HFFc6 (cell line): ENCODE results near the gene PNPLA2. TPM values are rescaled to one million over a fixed set of nuclear protein-coding genes. Genes with fewer than 3 reads are reported as not detected.

Experiments
- DNase-seq: peaks from one replicate; pipeline ENCODE4 v3.0.0-alpha.2; 2018
- H3K27ac Mint-ChIP-seq: 2 replicates; pipeline ENCODE4 v1.8.0; 2020; ENCODE audit warnings: mild to moderate bottlenecking, mixed read lengths
- H3K27me3 Mint-ChIP-seq: 2 replicates; pipeline ENCODE4 v1.8.0; 2021; ENCODE audit warnings: mild to moderate bottlenecking, moderate library complexity, mixed read lengths; ENCODE audit not compliant: insufficient read depth
- H3K36me3 Mint-ChIP-seq: 2 replicates; pipeline ENCODE4 v1.8.0; 2021; ENCODE audit warnings: low read depth, mixed read lengths
- H3K4me1 Mint-ChIP-seq: 2 replicates; pipeline ENCODE4 v1.8.0; 2020; ENCODE audit warnings: low read depth, mixed read lengths
- H3K4me3 Mint-ChIP-seq: 2 replicates; pipeline ENCODE4 v1.8.0; 2020; ENCODE audit warnings: mild to moderate bottlenecking, moderate library complexity, mixed read lengths
- H3K9me3 Mint-ChIP-seq: 2 replicates; pipeline ENCODE4 v1.8.0; 2020; ENCODE audit warnings: mild to moderate bottlenecking, mixed read lengths
- total RNA-seq, 6 experiments: library from RNA; stranded (reverse); fragmentation: NEBNext Ultra II Directional; extraction: Animal tissue kit (Norgen Biotek cat#: 25700); gene quantifications; 2 replicates in 1 of 6; 3 replicates in 5 of 6; pipeline ENCODE4 v1.2.3, GENCODE V29; 2021
- TF ChIP-seq, protein P1 (sequence below): fragments of 200-600 bp; sonication (generic); IDR thresholded peaks from 2 replicates; pipeline ENCODE4 v1.5.0; 2021; ENCODE audit warnings: antibody characterized with exemption, mild to moderate bottlenecking

The PNPLA2 gene
- total RNA-seq, 6 experiments from 2014 or later = 103 to 148 (median 130) TPM

DNA sequence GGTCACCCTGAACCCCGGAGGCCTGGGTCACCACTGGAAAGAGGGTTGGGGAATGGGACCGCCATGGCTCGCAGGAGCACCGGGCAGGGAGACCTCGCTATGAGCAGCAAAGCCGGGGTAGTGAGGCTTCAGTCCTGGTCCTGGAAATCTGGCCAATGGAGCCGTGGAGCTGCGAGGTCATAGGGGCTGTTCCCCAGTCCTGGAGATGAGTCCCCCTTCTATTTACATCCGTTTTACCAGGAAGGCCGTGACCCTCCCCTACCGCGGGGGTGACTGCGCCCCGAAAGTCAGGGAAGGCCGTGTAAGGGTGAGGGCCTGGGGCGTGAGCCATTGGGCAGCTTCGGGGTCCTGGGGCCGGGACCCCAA lies 14.1 kb upstream of the PNPLA2 start:
- Mint-ChIP-seq H3K27ac (peak overlapping the region; percentile 52; the same call in 1 of the 2 replicates), H3K4me1 (peaks cover 18% of the 10 kb centered on the region)

DNA sequence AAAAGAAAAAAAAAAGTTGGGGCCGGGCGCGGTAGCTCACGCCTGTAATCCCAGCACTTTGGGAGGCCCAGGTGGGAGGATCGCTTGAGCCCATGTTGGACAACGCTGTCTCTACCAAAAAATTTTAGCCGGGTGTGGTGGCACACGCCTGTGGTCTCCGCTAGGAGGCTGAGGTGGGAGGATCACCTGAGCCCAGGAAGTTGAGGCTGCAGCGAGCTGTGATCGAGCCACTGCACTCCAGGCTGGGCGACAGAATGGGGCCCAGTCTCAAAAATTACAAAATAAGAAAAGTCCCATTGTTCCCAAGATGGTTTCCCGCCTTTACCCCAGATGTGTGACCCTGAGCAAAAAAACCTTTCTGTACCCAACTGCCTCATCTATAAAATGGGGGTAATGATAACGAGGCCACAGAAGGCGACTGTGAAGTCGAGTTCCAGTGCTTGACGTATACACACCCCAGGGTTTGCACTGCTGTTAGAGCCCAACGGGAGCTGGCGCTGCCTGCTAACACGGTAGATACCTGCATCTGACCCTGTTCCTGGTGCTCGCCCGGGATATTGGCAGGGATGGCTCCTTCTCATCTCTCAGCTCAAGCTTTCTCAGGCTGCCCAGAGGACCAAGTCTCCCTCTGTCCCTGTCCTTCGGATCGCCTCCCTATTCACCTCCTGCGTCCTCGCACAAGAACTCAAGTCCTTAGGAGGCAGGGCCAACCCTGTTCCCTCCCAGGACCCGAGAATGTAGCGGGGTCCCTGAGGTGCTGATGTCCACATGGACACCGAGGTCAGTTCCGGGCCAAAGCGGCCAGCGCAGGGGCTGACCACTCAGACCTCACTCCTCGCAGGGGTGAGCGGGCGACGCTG lies 10.1 kb upstream of the PNPLA2 start:
- Mint-ChIP-seq H3K27ac (peak overlapping the region; percentile 100), H3K9me3 (no peaks in the 10 kb centered on the region), H3K36me3 (peaks cover 30% of the 10 kb centered on the region), H3K4me1 (peaks cover 38% of the 10 kb centered on the region), H3K4me3 (peak overlapping the region; percentile 98), H3K27me3 (peaks cover 14% of the 10 kb centered on the region)
- DNase-seq = peak; percentile 69
- TF ChIP-seq, protein P1, sequence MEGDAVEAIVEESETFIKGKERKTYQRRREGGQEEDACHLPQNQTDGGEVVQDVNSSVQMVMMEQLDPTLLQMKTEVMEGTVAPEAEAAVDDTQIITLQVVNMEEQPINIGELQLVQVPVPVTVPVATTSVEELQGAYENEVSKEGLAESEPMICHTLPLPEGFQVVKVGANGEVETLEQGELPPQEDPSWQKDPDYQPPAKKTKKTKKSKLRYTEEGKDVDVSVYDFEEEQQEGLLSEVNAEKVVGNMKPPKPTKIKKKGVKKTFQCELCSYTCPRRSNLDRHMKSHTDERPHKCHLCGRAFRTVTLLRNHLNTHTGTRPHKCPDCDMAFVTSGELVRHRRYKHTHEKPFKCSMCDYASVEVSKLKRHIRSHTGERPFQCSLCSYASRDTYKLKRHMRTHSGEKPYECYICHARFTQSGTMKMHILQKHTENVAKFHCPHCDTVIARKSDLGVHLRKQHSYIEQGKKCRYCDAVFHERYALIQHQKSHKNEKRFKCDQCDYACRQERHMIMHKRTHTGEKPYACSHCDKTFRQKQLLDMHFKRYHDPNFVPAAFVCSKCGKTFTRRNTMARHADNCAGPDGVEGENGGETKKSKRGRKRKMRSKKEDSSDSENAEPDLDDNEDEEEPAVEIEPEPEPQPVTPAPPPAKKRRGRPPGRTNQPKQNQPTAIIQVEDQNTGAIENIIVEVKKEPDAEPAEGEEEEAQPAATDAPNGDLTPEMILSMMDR = no peak

More for the DNA sequence above, 14.1 kb upstream of the PNPLA2 start:
- no peak for DNase-seq
- Mint-ChIP-seq H3K27me3 (peaks cover 2% of the 10 kb centered on the region; the same call in 1 of the 2 replicates), H3K36me3 (peaks cover 4% of the 10 kb centered on the region), H3K4me3 (peak overlapping the region; percentile 85), H3K9me3 (no peaks in the 10 kb centered on the region)
- TF ChIP-seq, protein P1 = no peak

DNA sequence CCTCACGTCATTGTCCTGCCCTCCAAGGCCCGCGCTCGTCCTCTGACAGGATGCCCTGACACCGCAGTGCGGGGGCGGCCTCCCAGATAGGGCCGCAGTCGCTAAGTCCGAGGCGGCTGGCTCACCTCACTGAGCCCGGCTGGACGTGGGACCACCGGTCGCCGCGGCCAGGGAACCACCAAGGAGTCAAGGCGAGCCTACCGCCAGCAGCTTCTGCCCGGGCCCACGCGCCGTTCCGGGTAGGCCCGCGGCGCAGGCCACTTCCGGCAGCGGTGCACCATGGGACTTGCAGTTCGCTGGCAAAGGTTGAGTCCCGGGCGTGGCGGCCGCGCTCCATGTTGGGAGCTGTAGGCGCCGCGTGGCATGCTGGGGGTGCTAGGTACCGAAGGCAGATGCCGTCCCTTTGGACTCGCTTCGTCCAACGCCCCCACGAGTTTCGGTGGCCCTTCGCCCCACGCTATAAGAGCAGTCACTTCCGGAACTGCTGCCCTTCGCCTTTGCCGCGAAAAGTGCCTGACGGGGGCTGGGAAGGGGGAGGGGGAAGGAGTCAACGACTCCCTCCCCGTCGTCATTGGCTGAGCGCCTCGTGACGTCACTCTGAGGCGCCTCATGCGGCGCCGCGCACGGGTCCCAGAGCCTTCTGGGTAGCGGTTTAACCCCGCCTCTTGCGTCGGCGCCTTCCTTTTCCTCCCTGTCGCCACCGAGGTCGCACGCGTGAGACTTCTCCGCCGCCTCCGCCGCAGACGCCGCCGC lies 9.3 kb upstream of the PNPLA2 start, which contains the start of gene RPLP2:
Gene RPLP2, plus strand, starts transcription at position 681 of the 753 bp plus-strand sequence. CDS start 268 bp downstream, outside the sequence.
- peaks cover 34% of the 10 kb centered on the region for H3K4me1 Mint-ChIP-seq
- H3K27ac Mint-ChIP-seq = peak within 1 kb of the TSS; percentile 100
- DNase-seq = peak; percentile 95
- TF ChIP-seq, protein P1 = no peak
- H3K36me3 Mint-ChIP-seq = peaks cover 30% of the 10 kb centered on the region
- peak within 1 kb of the TSS; percentile 98 for H3K4me3 Mint-ChIP-seq
- peaks cover 18% of the 10 kb centered on the region for H3K27me3 Mint-ChIP-seq
- no peaks in the 10 kb centered on the region for H3K9me3 Mint-ChIP-seq

DNA sequence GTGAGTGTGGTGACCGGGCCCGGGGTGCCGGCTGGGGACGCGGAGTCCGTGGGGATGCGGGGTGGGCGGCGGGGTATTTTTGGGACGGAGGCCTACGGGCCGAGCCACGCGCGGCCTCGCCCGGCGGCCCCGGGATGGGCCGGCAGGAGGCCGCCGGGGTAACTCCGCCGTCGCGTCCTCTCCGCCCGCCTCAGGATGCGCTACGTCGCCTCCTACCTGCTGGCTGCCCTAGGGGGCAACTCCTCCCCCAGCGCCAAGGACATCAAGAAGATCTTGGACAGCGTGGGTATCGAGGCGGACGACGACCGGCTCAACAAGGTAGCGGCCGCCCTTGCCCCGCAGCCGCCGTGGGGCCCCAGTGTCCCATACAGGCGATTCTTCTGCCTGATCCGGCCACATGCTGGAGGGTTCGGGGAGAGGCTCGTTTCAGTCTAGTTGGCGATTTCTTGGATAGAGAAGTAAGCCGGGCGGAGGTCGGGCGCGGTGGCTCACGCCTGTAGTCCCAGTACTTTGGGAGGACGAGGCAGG lies 8.6 kb upstream of the PNPLA2 start:
- H3K36me3 Mint-ChIP-seq = peaks cover 30% of the 10 kb centered on the region
- TF ChIP-seq, protein P1 = peak; percentile 41; the same call in 1 of the 2 replicates
- no peak for DNase-seq
- peaks cover 18% of the 10 kb centered on the region for H3K27me3 Mint-ChIP-seq
- peak overlapping the region; percentile 98 for H3K4me3 Mint-ChIP-seq
- H3K4me1 Mint-ChIP-seq = peaks cover 32% of the 10 kb centered on the region
- H3K27ac Mint-ChIP-seq = peak overlapping the region; percentile 100
- no peaks in the 10 kb centered on the region for H3K9me3 Mint-ChIP-seq

GRCh38 chr11:811446-812245 lies 7.1 kb upstream of the PNPLA2 start:
- Mint-ChIP-seq H3K4me3 (peak overlapping the region; percentile 98), H3K9me3 (no peaks in the 10 kb centered on the region), H3K36me3 (peaks cover 30% of the 10 kb centered on the region), H3K27me3 (peaks cover 25% of the 10 kb centered on the region), H3K4me1 (peaks cover 32% of the 10 kb centered on the region), H3K27ac (peak overlapping the region; percentile 73)
- DNase-seq = no peak
- TF ChIP-seq, protein P1 = peak; percentile 32; the same call in 1 of the 2 replicates
